ENCODE measurements around the gene MIPOL1.

DNA sequence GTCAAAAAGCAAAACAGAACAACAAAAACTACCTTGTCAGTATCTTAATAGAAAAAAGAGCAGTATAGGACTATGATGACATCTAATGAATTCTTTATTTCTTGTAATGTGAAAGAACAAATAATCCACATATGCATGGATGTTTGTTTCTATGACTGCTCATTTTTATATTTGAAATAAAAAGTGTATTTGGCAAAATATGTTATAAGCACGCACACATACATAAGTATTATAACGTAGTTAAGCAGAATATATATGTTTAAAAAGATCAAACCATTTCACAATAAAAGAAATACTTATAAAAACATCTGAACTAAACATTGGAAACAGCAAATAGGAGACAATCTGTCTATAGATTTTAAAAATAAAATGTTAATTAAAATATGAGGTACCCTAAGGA lies 74.8 kb downstream of the MIPOL1 start:
- TF ChIP-seq, protein P1, sequence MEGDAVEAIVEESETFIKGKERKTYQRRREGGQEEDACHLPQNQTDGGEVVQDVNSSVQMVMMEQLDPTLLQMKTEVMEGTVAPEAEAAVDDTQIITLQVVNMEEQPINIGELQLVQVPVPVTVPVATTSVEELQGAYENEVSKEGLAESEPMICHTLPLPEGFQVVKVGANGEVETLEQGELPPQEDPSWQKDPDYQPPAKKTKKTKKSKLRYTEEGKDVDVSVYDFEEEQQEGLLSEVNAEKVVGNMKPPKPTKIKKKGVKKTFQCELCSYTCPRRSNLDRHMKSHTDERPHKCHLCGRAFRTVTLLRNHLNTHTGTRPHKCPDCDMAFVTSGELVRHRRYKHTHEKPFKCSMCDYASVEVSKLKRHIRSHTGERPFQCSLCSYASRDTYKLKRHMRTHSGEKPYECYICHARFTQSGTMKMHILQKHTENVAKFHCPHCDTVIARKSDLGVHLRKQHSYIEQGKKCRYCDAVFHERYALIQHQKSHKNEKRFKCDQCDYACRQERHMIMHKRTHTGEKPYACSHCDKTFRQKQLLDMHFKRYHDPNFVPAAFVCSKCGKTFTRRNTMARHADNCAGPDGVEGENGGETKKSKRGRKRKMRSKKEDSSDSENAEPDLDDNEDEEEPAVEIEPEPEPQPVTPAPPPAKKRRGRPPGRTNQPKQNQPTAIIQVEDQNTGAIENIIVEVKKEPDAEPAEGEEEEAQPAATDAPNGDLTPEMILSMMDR (IDR thresholded peaks at IDR 0.05): no peak
- no peak for TF ChIP-seq EP300 (IDR thresholded peaks at IDR 0.05)

Measured in ovary (tissue), 3 donors.